Stimulated activated memory B cell treated with anti-CD40 and anti-IgM and Interleukin-4, amounts not matched to agents 10 μg/mL and 1 μg/mL and 100 μg/mL, for 72 hours (primary cell): ENCODE measurements around the gene DOCK10.

Source experiments
- ATAC-seq: fragments of 150-1000 bp; cut with Tn5 transposase; 2 replicates; pipeline ENCODE4 v1.10.0; 2021
- H3K27ac Mint-ChIP-seq: one replicate; pipeline ENCODE4 v1.8.0; 2022; ENCODE audit warnings: mild to moderate bottlenecking, mixed read lengths
- H3K27me3 Mint-ChIP-seq: one replicate; pipeline ENCODE4 v1.8.0; 2022; ENCODE audit warnings: mixed read lengths
- H3K36me3 Mint-ChIP-seq: one replicate; pipeline ENCODE4 v1.8.0; 2022; ENCODE audit warnings: mixed read lengths
- H3K4me1 Mint-ChIP-seq: one replicate; pipeline ENCODE4 v1.8.0; 2022; ENCODE audit warnings: mixed read lengths
- H3K4me3 Mint-ChIP-seq: one replicate; pipeline ENCODE4 v1.8.0; 2022; ENCODE audit warnings: mild to moderate bottlenecking, moderate library complexity, mixed read lengths
- H3K9me3 Mint-ChIP-seq: one replicate; pipeline ENCODE4 v1.8.0; 2022; ENCODE audit warnings: mixed read lengths

Gene DOCK10

GRCh38 chr2:224938651-224939182 lies 103.6 kb downstream of the DOCK10 start:
- H3K4me1 Mint-ChIP-seq = peaks cover 82% of the 10 kb centered on the region
- ATAC-seq = peak; percentile 55
- H3K9me3 Mint-ChIP-seq = no peaks in the 10 kb centered on the region
- peak overlapping the region; percentile 69 for H3K4me3 Mint-ChIP-seq
- peaks cover 25% of the 10 kb centered on the region for H3K36me3 Mint-ChIP-seq
- peak overlapping the region; percentile 93 for H3K27ac Mint-ChIP-seq
- H3K27me3 Mint-ChIP-seq = no peaks in the 10 kb centered on the region

- H3K4me1 Mint-ChIP-seq = peaks cover 83% of the 10 kb centered on the region
- no peaks in the 10 kb centered on the region for H3K9me3 Mint-ChIP-seq
- peak overlapping the region; percentile 93 for H3K27ac Mint-ChIP-seq
- H3K27me3 Mint-ChIP-seq = no peaks in the 10 kb centered on the region
- peak; percentile 92 for ATAC-seq
- H3K4me3 Mint-ChIP-seq = peak overlapping the region; percentile 69
- peaks cover 25% of the 10 kb centered on the region for H3K36me3 Mint-ChIP-seq
These were observed 104.4 kb downstream of the DOCK10 start for GRCh38 chr2:224937887-224938286.

GRCh38 chr2:224934526-224935188 lies 107.6 kb downstream of the DOCK10 start:
- peaks cover 37% of the 10 kb centered on the region for H3K36me3 Mint-ChIP-seq
- no peak for ATAC-seq
- no peaks in the 10 kb centered on the region for H3K9me3 Mint-ChIP-seq
- no peak overlapping the region for H3K4me3 Mint-ChIP-seq
- H3K27me3 Mint-ChIP-seq = no peaks in the 10 kb centered on the region
- H3K4me1 Mint-ChIP-seq = peaks cover 88% of the 10 kb centered on the region
- H3K27ac Mint-ChIP-seq = peak overlapping the region; percentile 80

- H3K36me3 Mint-ChIP-seq = peaks cover 49% of the 10 kb centered on the region
- H3K9me3 Mint-ChIP-seq = no peaks in the 10 kb centered on the region
- H3K4me3 Mint-ChIP-seq = no peak overlapping the region
- H3K27me3 Mint-ChIP-seq = no peaks in the 10 kb centered on the region
- H3K27ac Mint-ChIP-seq = peak overlapping the region; percentile 80
- H3K4me1 Mint-ChIP-seq = peaks cover 92% of the 10 kb centered on the region
- ATAC-seq = no peak
These were observed 108.8 kb downstream of the DOCK10 start for GRCh38 chr2:224933431-224933830.

GRCh38 chr2:224932522-224932921 lies 109.7 kb downstream of the DOCK10 start:
- Mint-ChIP-seq H3K36me3 (peaks cover 57% of the 10 kb centered on the region), H3K27ac (peak overlapping the region; percentile 80)

GRCh38 chr2:224931956-224932355 lies 110.3 kb downstream of the DOCK10 start:
- ATAC-seq = no peak
- Mint-ChIP-seq H3K36me3 (peaks cover 62% of the 10 kb centered on the region), H3K27ac (peak overlapping the region; percentile 80), H3K9me3 (no peaks in the 10 kb centered on the region), H3K4me3 (no peak overlapping the region), H3K27me3 (no peaks in the 10 kb centered on the region), H3K4me1 (peaks cover 91% of the 10 kb centered on the region)

More at GRCh38 chr2:224932522-224932921, 109.7 kb downstream of the DOCK10 start:
- ATAC-seq = no peak
- no peak overlapping the region for H3K4me3 Mint-ChIP-seq
- H3K9me3 Mint-ChIP-seq = no peaks in the 10 kb centered on the region
- H3K4me1 Mint-ChIP-seq = peaks cover 91% of the 10 kb centered on the region
- H3K27me3 Mint-ChIP-seq = no peaks in the 10 kb centered on the region

- H3K27me3 Mint-ChIP-seq = no peaks in the 10 kb centered on the region
These were observed 111.3 kb downstream of the DOCK10 start for GRCh38 chr2:224930990-224931389.

GRCh38 chr2:224930124-224930523 lies 112.1 kb downstream of the DOCK10 start:
- Mint-ChIP-seq H3K4me1 (peaks cover 98% of the 10 kb centered on the region), H3K4me3 (no peak overlapping the region), H3K27me3 (no peaks in the 10 kb centered on the region), H3K27ac (peak overlapping the region; percentile 80), H3K36me3 (peaks cover 72% of the 10 kb centered on the region), H3K9me3 (no peaks in the 10 kb centered on the region)
- ATAC-seq = no peak

More at GRCh38 chr2:224930990-224931389, 111.3 kb downstream of the DOCK10 start:
- peaks cover 67% of the 10 kb centered on the region for H3K36me3 Mint-ChIP-seq
- H3K4me1 Mint-ChIP-seq = peaks cover 94% of the 10 kb centered on the region
- no peak overlapping the region for H3K4me3 Mint-ChIP-seq
- no peaks in the 10 kb centered on the region for H3K9me3 Mint-ChIP-seq
- no peak for ATAC-seq
- peak overlapping the region; percentile 80 for H3K27ac Mint-ChIP-seq

- Mint-ChIP-seq H3K27me3 (no peaks in the 10 kb centered on the region), H3K36me3 (peaks cover 71% of the 10 kb centered on the region), H3K4me3 (no peak overlapping the region), H3K27ac (peak overlapping the region; percentile 80), H3K4me1 (peaks cover 98% of the 10 kb centered on the region), H3K9me3 (no peaks in the 10 kb centered on the region)
- no peak for ATAC-seq
These were observed 112.8 kb downstream of the DOCK10 start for GRCh38 chr2:224929512-224929911.

- H3K36me3 Mint-ChIP-seq = peaks cover 75% of the 10 kb centered on the region
- no peaks in the 10 kb centered on the region for H3K27me3 Mint-ChIP-seq
- no peak for ATAC-seq
- H3K9me3 Mint-ChIP-seq = no peaks in the 10 kb centered on the region
- peak overlapping the region; percentile 86 for H3K27ac Mint-ChIP-seq
- peak overlapping the region; percentile 34 for H3K4me3 Mint-ChIP-seq
- peaks cover 95% of the 10 kb centered on the region for H3K4me1 Mint-ChIP-seq
These were observed 114.6 kb downstream of the DOCK10 start for GRCh38 chr2:224927646-224928173.

GRCh38 chr2:224927011-224927410 lies 115.3 kb downstream of the DOCK10 start:
- H3K9me3 Mint-ChIP-seq = no peaks in the 10 kb centered on the region
- H3K4me1 Mint-ChIP-seq = peaks cover 88% of the 10 kb centered on the region
- peak overlapping the region; percentile 86 for H3K27ac Mint-ChIP-seq
- ATAC-seq = peak; percentile 72
- peak overlapping the region; percentile 25 for H3K4me3 Mint-ChIP-seq
- H3K36me3 Mint-ChIP-seq = peaks cover 71% of the 10 kb centered on the region
- no peaks in the 10 kb centered on the region for H3K27me3 Mint-ChIP-seq

GRCh38 chr2:224925810-224926100 lies 116.5 kb downstream of the DOCK10 start:
- H3K9me3 Mint-ChIP-seq = no peaks in the 10 kb centered on the region
- peaks cover 62% of the 10 kb centered on the region for H3K36me3 Mint-ChIP-seq
- peak overlapping the region; percentile 56 for H3K4me3 Mint-ChIP-seq
- H3K27ac Mint-ChIP-seq = peak overlapping the region; percentile 86
- no peaks in the 10 kb centered on the region for H3K27me3 Mint-ChIP-seq
- no peak for ATAC-seq
- peaks cover 75% of the 10 kb centered on the region for H3K4me1 Mint-ChIP-seq

- H3K27ac Mint-ChIP-seq = peak overlapping the region; percentile 86
- peaks cover 70% of the 10 kb centered on the region for H3K4me1 Mint-ChIP-seq
- H3K4me3 Mint-ChIP-seq = peak overlapping the region; percentile 56
- H3K27me3 Mint-ChIP-seq = no peaks in the 10 kb centered on the region
- no peaks in the 10 kb centered on the region for H3K9me3 Mint-ChIP-seq
- ATAC-seq = peak; percentile 50
- peaks cover 57% of the 10 kb centered on the region for H3K36me3 Mint-ChIP-seq
These were observed 117.0 kb downstream of the DOCK10 start for GRCh38 chr2:224925061-224925809.

- H3K36me3 Mint-ChIP-seq = peaks cover 51% of the 10 kb centered on the region
These were observed 117.6 kb downstream of the DOCK10 start for GRCh38 chr2:224924631-224925030.

GRCh38 chr2:224922142-224922727 lies 120.0 kb downstream of the DOCK10 start:
- peaks cover 42% of the 10 kb centered on the region for H3K4me1 Mint-ChIP-seq
- H3K27me3 Mint-ChIP-seq = no peaks in the 10 kb centered on the region
- peak overlapping the region; percentile 38 for H3K27ac Mint-ChIP-seq
- ATAC-seq = peak; percentile 86
- H3K9me3 Mint-ChIP-seq = no peaks in the 10 kb centered on the region
- H3K36me3 Mint-ChIP-seq = peaks cover 29% of the 10 kb centered on the region
- no peak overlapping the region for H3K4me3 Mint-ChIP-seq

More at GRCh38 chr2:224924631-224925030, 117.6 kb downstream of the DOCK10 start:
- no peak for ATAC-seq
- peak overlapping the region; percentile 21 for H3K4me3 Mint-ChIP-seq
- peaks cover 64% of the 10 kb centered on the region for H3K4me1 Mint-ChIP-seq
- no peaks in the 10 kb centered on the region for H3K27me3 Mint-ChIP-seq
- H3K27ac Mint-ChIP-seq = peak overlapping the region; percentile 86
- H3K9me3 Mint-ChIP-seq = no peaks in the 10 kb centered on the region
